ENCODE results near the gene UBE2E1.

DNA sequence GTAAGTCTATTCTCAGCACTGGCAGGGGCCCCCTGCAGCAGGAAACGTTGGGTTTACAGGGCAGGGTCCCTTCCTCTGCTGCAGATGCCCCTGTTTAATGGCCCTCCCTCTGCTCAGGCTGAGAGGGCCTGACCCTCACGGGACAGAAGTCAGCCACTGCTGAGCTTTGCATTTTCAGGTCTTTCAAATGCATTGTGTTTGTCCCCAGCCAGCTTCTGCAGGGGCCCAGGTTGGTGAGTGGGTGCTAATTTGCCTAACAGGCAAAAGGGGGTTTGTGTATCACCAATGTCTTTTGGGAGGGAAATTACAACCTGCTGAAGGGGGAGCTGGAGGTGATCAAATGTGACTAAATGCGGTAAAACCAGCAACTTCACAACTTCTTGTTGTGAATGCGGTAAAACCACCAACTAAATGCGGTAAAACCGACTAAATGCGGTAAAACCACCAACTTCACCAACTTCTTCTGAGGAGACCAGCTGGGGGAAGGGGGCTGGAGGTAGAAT is 44.8 kb upstream of the UBE2E1 start:
- TF ChIP-seq, protein P1, sequence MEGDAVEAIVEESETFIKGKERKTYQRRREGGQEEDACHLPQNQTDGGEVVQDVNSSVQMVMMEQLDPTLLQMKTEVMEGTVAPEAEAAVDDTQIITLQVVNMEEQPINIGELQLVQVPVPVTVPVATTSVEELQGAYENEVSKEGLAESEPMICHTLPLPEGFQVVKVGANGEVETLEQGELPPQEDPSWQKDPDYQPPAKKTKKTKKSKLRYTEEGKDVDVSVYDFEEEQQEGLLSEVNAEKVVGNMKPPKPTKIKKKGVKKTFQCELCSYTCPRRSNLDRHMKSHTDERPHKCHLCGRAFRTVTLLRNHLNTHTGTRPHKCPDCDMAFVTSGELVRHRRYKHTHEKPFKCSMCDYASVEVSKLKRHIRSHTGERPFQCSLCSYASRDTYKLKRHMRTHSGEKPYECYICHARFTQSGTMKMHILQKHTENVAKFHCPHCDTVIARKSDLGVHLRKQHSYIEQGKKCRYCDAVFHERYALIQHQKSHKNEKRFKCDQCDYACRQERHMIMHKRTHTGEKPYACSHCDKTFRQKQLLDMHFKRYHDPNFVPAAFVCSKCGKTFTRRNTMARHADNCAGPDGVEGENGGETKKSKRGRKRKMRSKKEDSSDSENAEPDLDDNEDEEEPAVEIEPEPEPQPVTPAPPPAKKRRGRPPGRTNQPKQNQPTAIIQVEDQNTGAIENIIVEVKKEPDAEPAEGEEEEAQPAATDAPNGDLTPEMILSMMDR (conservative IDR thresholded peaks at IDR 0.05), result no peak
- TF ChIP-seq EZH2 (IDR thresholded peaks at IDR 0.05; ENCODE audit: low read depth), result no peak

Data from PC-9 (cell line).